ENCODE data around the gene ASB7. TPM values are rescaled to one million over a fixed set of nuclear protein-coding genes. Genes with fewer than 3 reads are reported as not detected.
A peak's percentile ranks its signal among the peaks of the same experiment; 100 is the strongest.

The ASB7 gene, protein sequence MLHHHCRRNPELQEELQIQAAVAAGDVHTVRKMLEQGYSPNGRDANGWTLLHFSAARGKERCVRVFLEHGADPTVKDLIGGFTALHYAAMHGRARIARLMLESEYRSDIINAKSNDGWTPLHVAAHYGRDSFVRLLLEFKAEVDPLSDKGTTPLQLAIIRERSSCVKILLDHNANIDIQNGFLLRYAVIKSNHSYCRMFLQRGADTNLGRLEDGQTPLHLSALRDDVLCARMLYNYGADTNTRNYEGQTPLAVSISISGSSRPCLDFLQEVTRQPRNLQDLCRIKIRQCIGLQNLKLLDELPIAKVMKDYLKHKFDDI
- total RNA-seq (10 to 100 TPM; 20.5 to 20.9 TPM), polyA plus RNA-seq (10 to 100 TPM; 12.2 to 13.9 (median 12.7) TPM), total RNA-seq (25.8 to 61.9 (median 35.1) reads per million in 6 experiments)

DNA sequence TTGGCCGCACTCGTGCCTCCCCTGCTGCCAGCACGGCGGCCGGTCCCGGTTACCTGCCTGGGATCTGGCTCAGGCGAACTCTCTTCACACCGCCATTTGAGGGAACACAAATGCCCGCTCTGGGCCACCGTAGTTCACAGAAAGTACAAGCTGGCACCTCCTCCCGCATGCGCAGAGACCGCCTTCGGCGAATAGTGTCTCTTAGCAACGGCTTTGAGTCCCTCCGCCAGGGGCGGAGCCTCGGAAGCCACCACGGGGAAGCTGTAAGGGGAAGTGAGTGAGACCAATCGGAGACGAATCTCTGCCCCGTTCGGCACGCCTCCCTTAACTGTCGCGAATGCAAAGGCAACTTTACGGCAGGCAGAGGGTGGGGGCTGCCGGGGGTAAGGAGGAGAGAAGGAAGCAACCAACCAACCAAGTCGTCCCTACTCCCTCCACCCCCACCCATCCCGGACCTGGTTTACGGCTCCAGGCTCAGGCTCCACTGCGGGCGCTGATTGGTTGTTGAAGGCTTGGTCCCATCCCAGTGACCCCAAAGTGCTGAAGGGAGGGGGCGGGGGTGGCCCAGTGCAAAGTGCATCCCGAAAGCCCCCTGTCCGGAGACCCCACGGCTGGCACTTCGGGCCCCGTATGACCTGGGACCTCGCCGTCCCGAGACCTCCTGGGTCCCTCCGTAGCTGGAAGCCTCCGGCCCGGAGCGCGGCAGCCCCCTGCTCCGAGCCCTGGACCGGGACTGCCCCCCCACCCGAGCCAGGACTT, at the start of gene ASB7, which contains the start of gene LINS1:
ASB7 (plus strand) TSS at position 526 of the 759 bp plus-strand sequence. CDS start 9,628 bp downstream, outside the sequence.
LINS1 (minus strand) TSS at position 121 of the 759 bp plus-strand sequence. CDS start 21,342 bp downstream, outside the sequence.
- Mint-ChIP-seq H3K36me3 (peaks cover 0 to 28% (median 8%) of the 10 kb centered on the region in 3 donors), H3K27ac (peak within 1 kb of the TSS in 8 of 10 donors; percentile 82 to 96 (median 92)), H3K4me1 (peaks cover 21 to 63% (median 51%) of the 10 kb centered on the region in 4 donors), H3K9me3 (no peaks in the 10 kb centered on the region), H3K4me3 (no peak within 1 kb of the TSS), H3K27me3 (no peaks in the 10 kb centered on the region)
- peak; percentile 86 to 89 for ATAC-seq
- POLR2A ChIA-PET = interaction anchor here (0.6 to 2.2 kb wide), 13 partner anchors 9 to 795 kb away, joined by 3 to 9 read pairs (median 3); partner anchors contain the start of genes ADAMTS17 and SNRPA1
- peak; percentile 98 to 100 (median 100) for DNase-seq

GRCh38 chr15:100553468-100553867, 48.9 kb upstream of the ASB7 start:
- Mint-ChIP-seq H3K27ac (no peak overlapping the region), H3K4me3 (no peak overlapping the region)
- DNase-seq = no peak

GRCh38 chr15:100558771-100559254, 43.6 kb upstream of the ASB7 start:
- H3K36me3 Mint-ChIP-seq = peaks cover 10 to 19% (median 14%) of the 10 kb centered on the region in 3 donors

More at GRCh38 chr15:100553468-100553867, 48.9 kb upstream of the ASB7 start:
- peaks cover 0 to 2% (median under 1%) of the 10 kb centered on the region in 4 donors for H3K4me1 Mint-ChIP-seq
- no peak for ATAC-seq
- peaks cover 0 to 2% (median 0%) of the 10 kb centered on the region in 9 donors for H3K9me3 Mint-ChIP-seq
- H3K36me3 Mint-ChIP-seq = peaks cover 5 to 16% (median 10%) of the 10 kb centered on the region in 3 donors
- no peaks in the 10 kb centered on the region for H3K27me3 Mint-ChIP-seq
- POLR2A ChIA-PET = no interaction called here

GRCh38 chr15:100559330-100559729, 43.1 kb upstream of the ASB7 start:
- H3K4me1 Mint-ChIP-seq = peaks cover under 1 to 5% (median 2%) of the 10 kb centered on the region in 4 donors
- ATAC-seq = no peak
- no peaks in the 10 kb centered on the region for H3K27me3 Mint-ChIP-seq

More at GRCh38 chr15:100558771-100559254, 43.6 kb upstream of the ASB7 start:
- Mint-ChIP-seq H3K9me3 (peaks cover 0 to 2% (median 0%) of the 10 kb centered on the region in 9 donors), H3K27ac (peak overlapping the region in 1 of 10 donors; percentile 43), H3K4me3 (no peak overlapping the region), H3K27me3 (no peaks in the 10 kb centered on the region), H3K4me1 (peaks cover 0 to 5% (median 2%) of the 10 kb centered on the region in 4 donors)
- DNase-seq (no peak), ATAC-seq (no peak)
- POLR2A ChIA-PET = no interaction called here

DNA sequence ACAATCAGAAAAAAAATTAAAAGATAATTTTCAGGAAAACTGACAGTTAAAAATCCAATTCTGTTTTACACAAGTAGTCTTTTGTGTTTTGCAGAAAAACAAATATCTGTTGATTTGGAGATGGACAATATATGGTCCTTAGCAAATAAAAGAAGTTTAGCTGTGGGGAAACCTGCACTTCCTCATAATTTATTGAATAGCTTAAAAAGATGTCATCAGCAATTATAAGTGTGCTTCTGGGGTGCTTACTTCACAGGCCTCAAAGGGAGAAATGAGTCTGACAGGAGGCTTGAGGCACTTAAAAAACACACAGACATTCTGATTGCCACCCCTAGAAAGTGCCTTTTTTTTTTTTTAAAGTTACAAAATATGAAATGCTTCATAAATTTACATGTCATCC, 42.1 kb upstream of the ASB7 start:
- Mint-ChIP-seq H3K27me3 (no peaks in the 10 kb centered on the region), H3K9me3 (peaks cover 0 to 2% (median 0%) of the 10 kb centered on the region in 9 donors), H3K4me1 (peaks cover 3 to 8% (median 5%) of the 10 kb centered on the region in 4 donors), H3K36me3 (peaks cover 10 to 25% (median 14%) of the 10 kb centered on the region in 3 donors), H3K4me3 (no peak overlapping the region), H3K27ac (peak overlapping the region in 8 of 10 donors; percentile 41 to 90 (median 61))
- POLR2A ChIA-PET = no interaction called here
- DNase-seq = no peak
- no peak for ATAC-seq

More at GRCh38 chr15:100559330-100559729, 43.1 kb upstream of the ASB7 start:
- no peak for DNase-seq
- POLR2A ChIA-PET = no interaction called here
- Mint-ChIP-seq H3K36me3 (peaks cover 10 to 21% (median 14%) of the 10 kb centered on the region in 3 donors), H3K27ac (peak overlapping the region in 6 of 10 donors; percentile 21 to 74 (median 42)), H3K9me3 (peaks cover 0 to 2% (median 0%) of the 10 kb centered on the region in 9 donors), H3K4me3 (no peak overlapping the region)

- H3K27me3 Mint-ChIP-seq = no peaks in the 10 kb centered on the region
- peaks cover 4 to 48% (median 15%) of the 10 kb centered on the region in 3 donors for H3K36me3 Mint-ChIP-seq
- no peak for ATAC-seq
- peak overlapping the region in 6 of 10 donors; percentile 1 to 50 (median 12) for H3K27ac Mint-ChIP-seq
- H3K4me1 Mint-ChIP-seq = peaks cover 12 to 30% (median 18%) of the 10 kb centered on the region in 4 donors
- POLR2A ChIA-PET = no interaction called here
- no peak for DNase-seq
- H3K4me3 Mint-ChIP-seq = no peak overlapping the region
- H3K9me3 Mint-ChIP-seq = no peaks in the 10 kb centered on the region
Observed at GRCh38 chr15:100565591-100565990, 36.8 kb upstream of the ASB7 start.

DNA sequence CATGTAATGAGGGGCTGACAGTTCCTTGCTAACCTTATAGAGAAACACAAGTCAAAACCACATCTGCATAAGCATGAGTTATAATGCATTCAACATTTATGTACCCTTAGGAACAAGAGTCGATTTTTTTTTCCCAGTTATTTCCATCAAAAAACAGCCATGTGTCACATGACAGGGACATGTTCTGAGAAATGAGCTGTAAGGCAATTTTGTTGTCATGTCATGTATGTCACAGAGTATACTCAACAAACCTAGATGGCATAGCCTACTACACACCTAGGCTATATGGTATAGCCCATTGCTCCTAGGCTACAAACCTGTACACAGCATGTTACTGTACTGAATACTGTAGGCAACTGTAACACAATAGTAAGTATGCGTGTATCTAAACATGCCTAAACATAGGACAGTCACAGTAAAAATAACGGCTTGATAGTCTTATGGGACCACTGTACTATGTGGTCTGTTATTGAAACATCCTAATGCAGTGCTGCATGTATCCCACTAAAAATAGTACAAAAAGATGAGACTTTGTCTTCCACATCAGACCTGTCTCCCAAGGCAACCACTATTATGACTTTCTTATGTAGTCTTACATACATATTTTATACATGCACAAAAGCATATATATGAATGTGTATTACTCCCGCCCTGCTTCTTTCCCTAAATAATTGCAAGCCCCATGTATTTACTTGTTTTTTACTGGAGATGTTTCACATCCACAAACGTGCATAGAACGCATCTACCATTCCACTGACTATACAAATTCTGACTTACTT, 35.4 kb upstream of the ASB7 start:
- H3K4me3 Mint-ChIP-seq = no peak overlapping the region
- H3K9me3 Mint-ChIP-seq = no peaks in the 10 kb centered on the region
- peaks cover 4 to 48% (median 15%) of the 10 kb centered on the region in 3 donors for H3K36me3 Mint-ChIP-seq
- H3K4me1 Mint-ChIP-seq = peaks cover 23 to 44% (median 31%) of the 10 kb centered on the region in 4 donors
- no peaks in the 10 kb centered on the region for H3K27me3 Mint-ChIP-seq
- ATAC-seq (no peak), DNase-seq (no peak)
- POLR2A ChIA-PET = interaction anchor here (0.6 kb wide), 1 partner anchor 310 kb away, joined by 3 read pairs; no protein-coding TSS in a partner anchor
- peak overlapping the region in 6 of 10 donors; percentile 5 to 66 (median 38) for H3K27ac Mint-ChIP-seq

- H3K27me3 Mint-ChIP-seq = no peaks in the 10 kb centered on the region
- POLR2A ChIA-PET = no interaction called here
- H3K27ac Mint-ChIP-seq = peak overlapping the region in 8 of 10 donors; percentile 12 to 95 (median 72)
- ATAC-seq (no peak), DNase-seq (no peak)
- H3K9me3 Mint-ChIP-seq = no peaks in the 10 kb centered on the region
- peaks cover 20 to 45% (median 41%) of the 10 kb centered on the region in 4 donors for H3K4me1 Mint-ChIP-seq
- no peak overlapping the region for H3K4me3 Mint-ChIP-seq
- peaks cover 0 to 49% (median 18%) of the 10 kb centered on the region in 3 donors for H3K36me3 Mint-ChIP-seq
Observed at GRCh38 chr15:100569391-100569790, 33.0 kb upstream of the ASB7 start.

DNA sequence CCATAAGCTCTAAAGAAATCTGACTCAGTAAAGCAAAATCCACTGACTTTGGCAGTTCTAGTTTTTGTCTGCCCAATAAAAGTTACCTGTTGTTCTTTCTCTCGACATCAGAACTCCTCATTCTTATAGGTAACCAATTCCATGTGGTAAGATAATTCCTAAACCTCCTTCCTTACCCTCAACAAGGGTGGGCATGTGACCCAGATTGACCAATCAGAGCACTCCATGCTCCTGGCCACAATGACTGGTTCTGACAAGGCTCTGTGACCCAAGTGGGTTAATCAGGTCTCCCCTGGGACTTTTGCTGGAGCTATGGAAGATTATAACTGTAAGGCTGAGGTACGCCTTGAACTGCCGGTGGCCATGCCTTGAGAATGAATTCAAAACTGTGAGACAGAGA, 32.1 kb upstream of the ASB7 start:
- Mint-ChIP-seq H3K36me3 (peaks cover 0 to 54% (median 21%) of the 10 kb centered on the region in 3 donors), H3K27me3 (no peaks in the 10 kb centered on the region), H3K27ac (peak overlapping the region; percentile 5 to 97 (median 92)), H3K9me3 (no peaks in the 10 kb centered on the region), H3K4me3 (peak overlapping the region in 5 of 10 donors; percentile 13 to 73 (median 67)), H3K4me1 (peaks cover 21 to 45% (median 41%) of the 10 kb centered on the region in 4 donors)
- ATAC-seq (no peak), DNase-seq (no peak)
- POLR2A ChIA-PET = interaction anchor here (0.6 to 1.0 kb wide), 2 partner anchors 132 to 228 kb away, joined by 3 to 5 read pairs; partner anchors contain the start of gene ADAMTS17

GRCh38 chr15:100570735-100571313, 31.6 kb upstream of the ASB7 start:
- no peaks in the 10 kb centered on the region for H3K9me3 Mint-ChIP-seq
- POLR2A ChIA-PET = interaction anchor here (0.6 to 3.4 kb wide), 5 partner anchors 31 to 229 kb away, joined by 3 to 16 read pairs (median 4); partner anchors contain the start of genes ADAMTS17, ASB7 and LINS1
- peak overlapping the region; percentile 52 to 80 (median 70) for H3K4me3 Mint-ChIP-seq
- H3K27me3 Mint-ChIP-seq = no peaks in the 10 kb centered on the region
- no peak for DNase-seq
- peak overlapping the region; percentile 63 to 97 (median 92) for H3K27ac Mint-ChIP-seq
- H3K36me3 Mint-ChIP-seq = peaks cover 0 to 58% (median 21%) of the 10 kb centered on the region in 3 donors
- peaks cover 20 to 49% (median 43%) of the 10 kb centered on the region in 4 donors for H3K4me1 Mint-ChIP-seq
- no peak for ATAC-seq
